Thyroid gland (tissue), 4 donors: ENCODE results near the gene FOXL3.

ENCODE experiments used
- CTCF ChIP-seq, 6 experiments: fragments of 200-600 bp in 3 of 6; fragments of 450-650 bp in 3 of 6; sonication (generic) in 3 of 6; IDR thresholded peaks; one replicate each; pipeline ENCODE4 v1.5.1; 2016 to 2019; ENCODE audit warnings: antibody characterized with exemption in 6 of 6, mild to moderate bottlenecking in 2 of 6, inconsistent platforms in 1 of 6, moderate library complexity in 1 of 6
- POLR2A ChIP-seq, 2 donors: fragments of 450-650 bp; IDR thresholded peaks; one replicate each; pipeline ENCODE4 v1.6.1; 2017; ENCODE audit warnings: antibody characterized with exemption in 2 of 2, mild to moderate bottlenecking in 2 of 2, moderate library complexity in 1 of 2

GRCh38 chr7:303884-304573 is 14.1 kb downstream of the FOXL3 start:
- TF ChIP-seq CTCF (IDR thresholded peaks at IDR 0.05) (no peak), POLR2A (IDR thresholded peaks at IDR 0.05) (no peak)
